Measurements from ENCODE around the gene JAZF1.
"Not testable (repeated sequence)": the region's sequence is repeated elsewhere in the genome, so short reads cannot be mapped to it uniquely, and the experiment has no call there.

JAZF1 gene

DNA sequence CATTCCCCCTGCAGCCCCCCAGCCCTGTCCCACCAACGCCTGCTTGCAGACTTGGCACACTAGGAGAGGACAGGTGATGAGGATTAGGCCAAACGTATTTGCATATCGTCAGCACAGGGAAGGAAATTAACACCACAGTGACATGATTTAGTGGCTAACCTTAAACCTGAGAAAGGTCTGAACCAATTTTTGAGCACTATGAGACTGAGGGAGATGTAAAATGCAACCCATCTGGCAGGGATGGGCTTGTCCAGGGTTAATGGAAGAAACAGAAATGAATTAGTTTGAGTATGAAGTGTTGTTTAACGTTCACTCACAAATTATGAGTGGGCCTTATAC is 257.0 kb downstream of the JAZF1 start:
- Histone ChIP-seq H3K27me3 (ENCODE audit: insufficient read depth, insufficient read length) (no peaks in the 10 kb centered on the region), H3K4me3 (ENCODE audit: insufficient read length, low read depth) (no peak overlapping the region), H3K9ac (ENCODE audit: insufficient read length, low read depth) (no peak overlapping the region), H3K36me3 (ENCODE audit: insufficient read depth, insufficient read length, low read length) (no peaks in the 10 kb centered on the region), H3K4me1 (ENCODE audit: insufficient read depth, insufficient read length) (peaks cover 2% of the 10 kb centered on the region), H3K9me3 (ENCODE audit: insufficient read depth, low read length) (no peaks in the 10 kb centered on the region)
- no peak for TF ChIP-seq ZNF274 (IDR thresholded peaks at IDR 0.05; ENCODE audit: low read depth, low read length)
- no peak for TF ChIP-seq SUZ12 (IDR thresholded peaks at IDR 0.05; ENCODE audit: extremely low read depth, insufficient read depth, insufficient read length)
- TF ChIP-seq YY1 (IDR thresholded peaks at IDR 0.05; ENCODE audit: insufficient read depth, insufficient read length): no peak
- DNase-seq (ENCODE audit: low read depth, low spot score): no peak

DNA sequence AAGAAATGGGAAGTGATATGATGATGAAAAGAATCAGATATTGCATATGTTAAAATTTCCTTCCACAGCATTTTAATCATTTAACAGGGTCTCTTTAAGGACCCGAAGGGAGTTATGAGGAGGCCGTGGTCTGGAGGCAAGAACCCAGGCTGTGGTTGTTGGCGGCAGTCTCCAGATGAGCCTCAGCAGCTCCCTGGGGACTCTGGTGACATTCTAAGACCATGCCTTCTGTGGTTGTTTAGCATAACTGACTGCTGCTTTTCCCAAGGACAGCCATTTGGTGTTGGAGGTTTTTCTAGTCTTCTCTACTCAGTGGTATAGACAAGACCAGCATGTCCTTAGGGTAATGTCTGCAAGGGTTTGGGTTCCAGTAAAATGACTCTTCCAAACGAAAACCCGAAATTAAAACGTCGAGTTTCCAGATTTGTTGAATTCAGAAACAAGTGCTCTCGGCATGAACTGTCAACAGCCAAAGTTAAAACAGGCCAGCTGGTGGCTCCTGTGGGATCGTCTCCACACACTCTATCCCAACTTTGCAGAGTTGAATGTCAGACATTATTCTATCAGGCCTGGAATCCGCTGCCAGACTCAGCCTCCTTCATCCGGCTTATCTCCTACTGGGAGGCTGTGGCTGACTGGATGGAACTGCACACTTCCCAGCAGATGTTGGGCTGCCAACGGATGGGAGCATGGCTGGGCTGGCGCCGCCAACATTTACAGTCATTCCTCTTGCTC is 257.5 kb downstream of the JAZF1 start:
- H3K9ac ChIP-seq (ENCODE audit: insufficient read length, low read depth): no peak overlapping the region
- H3K9me3 ChIP-seq (ENCODE audit: insufficient read depth, low read length): no peaks in the 10 kb centered on the region
- no peaks in the 10 kb centered on the region for H3K36me3 ChIP-seq (ENCODE audit: insufficient read depth, insufficient read length, low read length)
- TF ChIP-seq ZNF274 (IDR thresholded peaks at IDR 0.05; ENCODE audit: low read depth, low read length) (no peak), YY1 (IDR thresholded peaks at IDR 0.05; ENCODE audit: insufficient read depth, insufficient read length) (no peak), SUZ12 (IDR thresholded peaks at IDR 0.05; ENCODE audit: extremely low read depth, insufficient read depth, insufficient read length) (no peak)
- H3K4me3 ChIP-seq (ENCODE audit: insufficient read length, low read depth): no peak overlapping the region
- no peak for DNase-seq (ENCODE audit: low read depth, low spot score)
- H3K4me1 ChIP-seq (ENCODE audit: insufficient read depth, insufficient read length): peaks cover 2% of the 10 kb centered on the region
- H3K27me3 ChIP-seq (ENCODE audit: insufficient read depth, insufficient read length): no peaks in the 10 kb centered on the region

DNA sequence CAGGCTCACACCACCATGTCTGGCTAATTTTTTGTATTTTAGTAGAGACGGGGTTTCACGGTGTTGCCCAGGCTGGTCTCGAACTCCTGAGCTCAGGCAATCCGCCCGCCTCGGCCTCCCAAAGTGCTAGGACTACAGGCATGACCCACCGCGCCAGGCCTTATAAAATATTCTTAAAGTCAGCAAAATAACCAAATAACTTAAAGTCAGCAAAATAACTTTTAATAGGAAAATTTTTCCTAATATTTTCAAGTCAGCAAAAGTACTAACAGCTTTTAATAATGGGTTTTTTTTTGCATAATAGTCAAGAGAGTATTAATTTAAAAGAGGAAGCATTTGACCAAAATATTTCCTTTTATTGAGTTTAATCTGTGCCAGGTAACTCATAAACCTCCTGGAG is 258.2 kb downstream of the JAZF1 start:
- not testable (repeated sequence) for H3K27me3 ChIP-seq (ENCODE audit: insufficient read depth, insufficient read length); H3K4me3 ChIP-seq (ENCODE audit: insufficient read length, low read depth); H3K4me1 ChIP-seq (ENCODE audit: insufficient read depth, insufficient read length); DNase-seq (ENCODE audit: low read depth, low spot score); H3K9ac ChIP-seq (ENCODE audit: insufficient read length, low read depth); H3K36me3 ChIP-seq (ENCODE audit: insufficient read depth, insufficient read length, low read length); H3K9me3 ChIP-seq (ENCODE audit: insufficient read depth, low read length)

DNA sequence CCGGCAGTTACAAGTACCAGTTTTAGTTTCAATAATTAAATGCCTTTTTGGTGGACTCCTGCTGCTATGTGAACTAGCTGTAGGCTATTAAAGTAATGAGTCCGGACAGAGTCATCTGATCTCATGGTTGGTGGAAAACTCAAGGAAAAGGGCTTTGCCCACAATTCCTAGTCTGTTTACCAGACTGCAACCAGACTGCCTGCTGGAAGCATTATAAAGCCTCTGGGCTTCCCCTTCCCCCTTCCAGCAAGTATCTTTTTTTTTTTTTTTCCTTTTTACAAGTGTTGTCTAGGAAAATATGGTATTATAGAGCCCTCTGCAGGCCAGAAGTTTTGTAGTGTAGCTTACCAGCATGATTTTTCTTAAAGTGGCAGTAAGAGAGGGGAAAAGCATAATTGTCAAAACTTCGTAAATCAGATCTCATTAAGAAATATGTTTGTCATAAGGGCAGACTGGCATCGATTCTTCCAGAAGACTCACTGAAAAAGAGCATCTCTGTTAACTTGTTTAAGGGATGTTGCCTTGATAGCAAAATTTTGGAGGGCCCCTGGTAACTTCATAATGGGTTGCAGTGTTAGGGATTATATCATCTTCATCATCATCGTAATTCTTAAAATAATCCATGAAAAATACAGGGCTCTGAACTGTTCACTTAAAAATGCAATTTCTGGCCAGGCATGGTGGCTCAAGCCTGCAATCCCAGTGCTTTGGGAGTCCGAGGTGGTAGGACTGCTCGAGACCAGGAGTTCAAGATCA is 259.3 kb downstream of the JAZF1 start:
- H3K4me1 ChIP-seq (ENCODE audit: insufficient read depth, insufficient read length): peaks cover 2% of the 10 kb centered on the region
- H3K36me3 ChIP-seq (ENCODE audit: insufficient read depth, insufficient read length, low read length): no peaks in the 10 kb centered on the region
- H3K9me3 ChIP-seq (ENCODE audit: insufficient read depth, low read length): peaks cover 4% of the 10 kb centered on the region
- no peak for TF ChIP-seq YY1 (IDR thresholded peaks at IDR 0.05; ENCODE audit: insufficient read depth, insufficient read length)
- TF ChIP-seq ZNF274 (IDR thresholded peaks at IDR 0.05; ENCODE audit: low read depth, low read length): no peak
- no peak for TF ChIP-seq SUZ12 (IDR thresholded peaks at IDR 0.05; ENCODE audit: extremely low read depth, insufficient read depth, insufficient read length)
- no peaks in the 10 kb centered on the region for H3K27me3 ChIP-seq (ENCODE audit: insufficient read depth, insufficient read length)
- no peak overlapping the region for H3K4me3 ChIP-seq (ENCODE audit: insufficient read length, low read depth)
- DNase-seq (ENCODE audit: low read depth, low spot score): peak; percentile 81
- no peak overlapping the region for H3K9ac ChIP-seq (ENCODE audit: insufficient read length, low read depth)

DNA sequence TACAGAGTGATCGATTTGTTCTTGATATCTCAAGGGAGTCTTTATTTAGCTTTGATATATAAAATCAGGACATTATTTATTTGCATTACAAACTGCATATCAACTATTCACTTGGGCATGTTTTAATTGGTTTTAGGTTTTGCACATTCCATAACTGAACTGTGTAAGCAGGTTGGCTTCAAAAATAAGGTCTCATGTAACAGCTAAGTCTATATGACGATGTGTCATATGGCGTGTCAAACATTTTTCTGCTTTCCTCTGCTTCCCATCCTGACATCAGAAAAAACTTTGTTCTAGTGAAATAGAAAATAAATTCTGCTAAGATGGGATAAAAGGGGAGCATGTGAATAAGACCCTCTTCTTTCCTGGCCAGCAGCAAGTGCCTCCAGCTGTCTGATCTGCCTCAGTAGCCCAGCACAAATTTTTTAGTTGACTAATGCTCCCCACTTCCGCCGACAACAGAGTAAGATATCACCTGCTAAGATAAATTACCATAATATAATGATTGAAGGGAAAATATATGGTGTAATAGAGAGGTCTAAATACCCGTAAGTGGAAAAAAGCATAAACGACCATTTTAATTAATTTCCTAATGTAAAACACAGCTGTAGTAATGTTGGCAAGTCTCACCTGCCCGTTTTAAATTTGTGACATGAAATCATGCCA is 260.2 kb downstream of the JAZF1 start:
- Histone ChIP-seq H3K4me3 (ENCODE audit: insufficient read length, low read depth) (no peak overlapping the region), H3K36me3 (ENCODE audit: insufficient read depth, insufficient read length, low read length) (no peaks in the 10 kb centered on the region), H3K4me1 (ENCODE audit: insufficient read depth, insufficient read length) (peaks cover 2% of the 10 kb centered on the region), H3K9me3 (ENCODE audit: insufficient read depth, low read length) (peaks cover 8% of the 10 kb centered on the region), H3K27me3 (ENCODE audit: insufficient read depth, insufficient read length) (no peaks in the 10 kb centered on the region), H3K9ac (ENCODE audit: insufficient read length, low read depth) (no peak overlapping the region)
- TF ChIP-seq YY1 (IDR thresholded peaks at IDR 0.05; ENCODE audit: insufficient read depth, insufficient read length) (no peak), SUZ12 (IDR thresholded peaks at IDR 0.05; ENCODE audit: extremely low read depth, insufficient read depth, insufficient read length) (no peak), ZNF274 (IDR thresholded peaks at IDR 0.05; ENCODE audit: low read depth, low read length) (no peak)
- DNase-seq (ENCODE audit: low read depth, low spot score): no peak

DNA sequence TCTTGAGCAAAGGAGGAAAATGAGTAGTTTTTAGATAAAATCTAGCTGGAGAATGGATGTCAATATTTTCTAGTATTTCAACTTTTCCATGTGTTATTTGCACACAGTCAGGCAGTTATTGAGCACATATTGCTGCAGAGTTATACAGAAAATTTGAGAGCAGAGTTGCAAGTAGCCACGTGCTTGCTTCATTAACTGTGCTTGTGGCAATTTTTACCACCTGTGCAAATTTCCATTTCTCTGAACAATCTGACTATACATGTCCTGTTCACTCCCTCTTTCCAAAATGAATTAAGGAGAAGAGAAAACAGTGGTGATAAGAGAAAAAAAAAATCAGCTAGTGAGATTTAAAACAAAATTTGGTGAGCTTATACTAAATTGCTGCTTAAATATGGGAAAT is 262.1 kb downstream of the JAZF1 start:
- Histone ChIP-seq H3K36me3 (ENCODE audit: insufficient read depth, insufficient read length, low read length) (no peaks in the 10 kb centered on the region), H3K9ac (ENCODE audit: insufficient read length, low read depth) (no peak overlapping the region), H3K9me3 (ENCODE audit: insufficient read depth, low read length) (peaks cover 8% of the 10 kb centered on the region), H3K4me1 (ENCODE audit: insufficient read depth, insufficient read length) (peaks cover 2% of the 10 kb centered on the region), H3K4me3 (ENCODE audit: insufficient read length, low read depth) (no peak overlapping the region), H3K27me3 (ENCODE audit: insufficient read depth, insufficient read length) (no peaks in the 10 kb centered on the region)
- TF ChIP-seq YY1 (IDR thresholded peaks at IDR 0.05; ENCODE audit: insufficient read depth, insufficient read length) (no peak), SUZ12 (IDR thresholded peaks at IDR 0.05; ENCODE audit: extremely low read depth, insufficient read depth, insufficient read length) (no peak), ZNF274 (IDR thresholded peaks at IDR 0.05; ENCODE audit: low read depth, low read length) (no peak)
- DNase-seq (ENCODE audit: low read depth, low spot score): no peak

DNA sequence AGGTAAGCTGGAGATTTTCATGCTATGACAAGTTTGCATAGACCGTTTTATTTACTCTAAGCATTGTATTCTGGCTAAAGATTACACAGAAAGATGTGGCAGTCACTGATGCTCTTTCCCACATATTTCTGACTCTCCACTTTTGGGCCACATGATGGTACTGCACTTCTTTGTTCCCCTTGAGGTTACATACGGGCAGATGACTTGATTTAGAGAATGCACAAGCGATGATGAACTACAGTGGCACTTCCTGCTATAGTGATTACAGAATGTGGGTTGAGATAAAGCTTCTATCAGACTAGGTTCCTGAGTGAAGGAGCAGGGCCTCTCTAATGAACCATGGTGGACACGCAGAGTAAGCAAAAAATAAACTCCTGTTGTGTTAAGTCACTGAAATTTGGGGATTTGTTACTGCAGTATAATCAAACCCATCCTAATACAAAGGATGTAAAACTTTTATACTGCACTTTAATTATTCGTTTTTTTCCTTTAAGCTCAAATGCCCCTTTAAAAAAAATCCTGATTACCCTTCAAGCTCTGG is 262.8 kb downstream of the JAZF1 start:
- Histone ChIP-seq H3K27me3 (ENCODE audit: insufficient read depth, insufficient read length) (no peaks in the 10 kb centered on the region), H3K4me3 (ENCODE audit: insufficient read length, low read depth) (no peak overlapping the region), H3K9me3 (ENCODE audit: insufficient read depth, low read length) (peaks cover 8% of the 10 kb centered on the region), H3K4me1 (ENCODE audit: insufficient read depth, insufficient read length) (peaks cover 5% of the 10 kb centered on the region), H3K9ac (ENCODE audit: insufficient read length, low read depth) (no peak overlapping the region), H3K36me3 (ENCODE audit: insufficient read depth, insufficient read length, low read length) (no peaks in the 10 kb centered on the region)
- DNase-seq (ENCODE audit: low read depth, low spot score): no peak
- TF ChIP-seq ZNF274 (IDR thresholded peaks at IDR 0.05; ENCODE audit: low read depth, low read length) (no peak), YY1 (IDR thresholded peaks at IDR 0.05; ENCODE audit: insufficient read depth, insufficient read length) (no peak), SUZ12 (IDR thresholded peaks at IDR 0.05; ENCODE audit: extremely low read depth, insufficient read depth, insufficient read length) (no peak)
